HG03175 (cell line): ENCODE measurements around the gene DNAJC5G.

Experiments used
- ATAC-seq: cut with Tn5 transposase; IDR thresholded peaks from one replicate; pipeline ENCODE4 v1.9.1; 2021; ENCODE audit warnings: mild to moderate bottlenecking, moderate library complexity; ENCODE audit not compliant: unreplicated experiment

DNAJC5G gene, protein sequence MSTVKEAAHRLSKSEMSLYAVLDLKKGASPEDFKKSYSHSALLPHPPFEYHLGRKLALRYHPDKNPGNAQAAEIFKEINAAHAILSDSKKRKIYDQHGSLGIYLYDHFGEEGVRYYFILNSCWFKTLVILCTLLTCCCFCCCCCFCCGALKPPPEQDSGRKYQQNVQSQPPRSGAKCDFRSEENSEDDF

DNA sequence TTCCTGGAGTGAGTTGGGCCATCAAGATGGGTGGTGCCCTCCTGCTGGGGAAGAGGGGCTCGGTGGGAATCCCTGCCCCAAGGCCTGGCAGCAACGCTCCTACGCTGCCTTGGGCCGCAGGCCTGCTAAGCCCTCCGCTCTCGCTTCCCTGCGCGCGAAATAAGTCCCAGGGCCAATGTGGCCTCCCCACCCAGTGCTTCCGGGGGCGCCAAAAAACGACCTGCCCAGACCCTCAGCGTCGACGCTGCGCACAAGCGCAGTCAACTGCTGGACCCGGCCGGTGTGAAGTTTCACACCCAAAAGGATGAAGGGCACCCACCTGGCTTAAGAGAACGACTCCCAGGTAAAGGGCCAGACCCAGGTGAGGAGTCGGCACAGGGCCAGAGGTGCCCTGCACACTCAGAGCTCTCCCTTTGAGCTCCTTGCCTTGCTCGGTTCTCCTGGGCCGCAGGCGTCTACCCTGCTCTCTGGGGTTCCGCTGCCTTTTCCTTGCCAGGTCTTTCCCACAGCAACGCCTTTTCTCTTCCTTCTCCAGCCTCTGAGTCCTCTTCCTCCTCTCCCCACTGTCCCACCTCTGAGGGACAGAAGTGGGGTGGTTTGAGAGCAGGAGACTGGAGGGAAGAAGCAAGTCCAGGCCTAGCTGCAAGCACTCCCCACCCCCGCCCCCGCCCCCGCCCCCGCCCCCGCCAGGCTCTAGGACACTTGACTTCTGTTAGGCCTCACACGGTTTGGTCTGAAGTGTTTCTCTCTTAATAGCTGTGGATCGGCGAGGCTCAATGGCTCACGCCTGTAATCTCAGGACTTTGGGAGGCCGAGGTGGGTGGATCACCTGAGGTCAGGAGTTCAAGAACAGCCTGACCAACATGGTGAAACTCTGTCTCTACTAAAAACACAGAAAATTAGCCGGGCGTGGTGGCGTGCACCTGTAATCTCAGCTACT, at the start of gene DNAJC5G:
Gene DNAJC5G, plus strand, starts transcription at position 223 of the 940 bp plus-strand sequence. CDS start 1,296 bp downstream, outside the sequence.
- ATAC-seq: no peak

DNA sequence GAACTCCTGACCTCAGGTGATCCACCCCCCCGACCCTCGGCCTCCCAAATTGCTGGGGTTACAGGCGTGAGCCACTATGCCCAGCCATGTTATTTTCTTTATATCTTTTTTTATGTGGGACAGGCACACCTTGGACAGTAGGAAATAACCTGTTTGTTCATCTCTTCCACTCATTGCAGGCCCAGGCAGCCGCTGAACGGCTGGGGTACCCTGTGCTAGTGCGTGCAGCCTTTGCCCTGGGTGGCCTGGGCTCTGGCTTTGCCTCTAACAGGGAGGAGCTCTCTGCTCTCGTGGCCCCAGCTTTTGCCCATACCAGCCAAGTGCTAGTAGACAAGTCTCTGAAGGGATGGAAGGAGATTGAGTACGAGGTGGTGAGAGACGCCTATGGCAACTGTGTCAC, 49.7 kb upstream of the DNAJC5G start:
- ATAC-seq: no peak

DNA sequence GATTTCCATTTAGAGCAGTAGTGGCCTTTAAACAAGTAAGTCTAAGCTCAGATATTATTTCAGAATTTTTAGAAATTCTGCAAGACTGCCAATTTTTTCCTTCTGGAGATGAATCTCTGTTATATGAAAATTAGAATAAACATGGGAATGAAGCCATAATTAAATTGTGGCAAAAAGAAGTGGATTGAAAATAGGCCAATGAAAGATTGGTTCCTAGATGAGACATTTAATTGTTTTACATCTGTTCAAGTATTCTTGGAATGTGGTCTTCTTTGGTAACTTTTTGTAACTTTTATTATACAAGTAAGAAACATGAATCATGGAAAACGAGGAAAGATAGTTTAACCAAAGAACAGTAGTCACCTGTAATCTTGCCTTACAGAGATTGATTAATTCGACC, 47.7 kb upstream of the DNAJC5G start:
- no peak for ATAC-seq

DNA sequence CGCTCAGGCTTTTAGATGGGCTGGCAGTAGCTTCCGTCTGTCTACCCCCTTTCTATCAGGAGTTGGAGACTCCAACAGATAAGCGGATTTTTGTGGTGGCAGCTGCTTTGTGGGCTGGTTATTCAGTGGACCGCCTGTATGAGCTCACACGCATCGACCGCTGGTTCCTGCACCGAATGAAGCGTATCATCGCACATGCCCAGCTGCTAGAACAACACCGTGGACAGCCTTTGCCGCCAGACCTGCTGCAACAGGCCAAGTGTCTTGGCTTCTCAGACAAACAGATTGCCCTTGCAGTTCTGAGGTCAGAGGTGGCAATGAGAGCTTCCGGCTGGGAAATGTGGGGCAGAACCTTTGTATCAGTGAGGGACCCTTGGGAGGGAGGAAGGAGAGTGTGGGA, 43.3 kb upstream of the DNAJC5G start:
- ATAC-seq: no peak

DNA sequence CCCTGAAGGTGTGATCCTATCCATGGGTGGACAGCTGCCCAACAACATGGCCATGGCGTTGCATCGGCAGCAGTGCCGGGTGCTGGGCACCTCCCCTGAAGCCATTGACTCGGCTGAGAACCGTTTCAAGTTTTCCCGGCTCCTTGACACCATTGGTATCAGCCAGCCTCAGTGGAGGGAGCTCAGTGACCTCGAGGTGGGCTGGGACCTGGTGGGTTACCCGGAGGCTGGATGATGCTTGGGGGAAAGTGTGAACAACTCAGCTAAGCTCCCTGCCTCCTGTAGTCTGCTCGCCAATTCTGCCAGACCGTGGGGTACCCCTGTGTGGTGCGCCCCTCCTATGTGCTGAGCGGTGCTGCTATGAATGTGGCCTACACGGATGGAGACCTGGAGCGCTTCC, 41.9 kb upstream of the DNAJC5G start:
- no peak for ATAC-seq

DNA sequence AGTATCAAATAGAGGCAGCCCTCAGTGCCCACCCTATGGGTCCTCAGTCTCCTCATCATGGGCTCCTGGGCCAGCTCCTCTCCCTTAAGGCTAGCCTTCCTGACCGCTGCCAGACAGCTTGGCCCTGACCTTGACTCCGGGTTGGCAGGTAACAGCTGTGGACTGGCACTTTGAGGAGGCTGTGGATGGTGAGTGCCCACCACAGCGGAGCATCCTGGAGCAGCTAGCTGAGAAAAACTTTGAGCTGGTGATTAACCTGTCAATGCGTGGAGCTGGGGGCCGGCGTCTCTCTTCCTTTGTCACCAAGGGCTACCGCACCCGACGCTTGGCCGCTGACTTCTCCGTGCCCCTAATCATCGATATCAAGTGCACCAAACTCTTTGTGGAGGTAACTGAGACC, 39.1 kb upstream of the DNAJC5G start:
- ATAC-seq: no peak

DNA sequence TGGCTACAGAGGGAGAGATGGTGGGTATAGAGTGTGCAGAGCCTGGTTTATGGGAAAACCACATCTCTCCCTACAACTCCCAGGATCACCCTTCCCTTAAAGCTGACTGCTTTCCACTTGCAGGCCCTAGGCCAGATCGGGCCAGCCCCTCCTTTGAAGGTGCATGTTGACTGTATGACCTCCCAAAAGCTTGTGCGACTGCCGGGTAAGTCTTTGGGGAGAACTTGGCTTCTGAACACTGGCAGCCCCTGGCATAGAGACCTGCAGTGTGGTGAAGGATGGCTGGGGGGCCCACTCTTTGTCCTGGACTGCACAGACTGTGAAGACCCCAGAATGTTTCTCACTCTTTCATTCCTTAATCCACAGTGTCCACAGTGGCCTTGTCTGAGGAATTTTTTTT, 38.6 kb upstream of the DNAJC5G start:
- no peak for ATAC-seq

DNA sequence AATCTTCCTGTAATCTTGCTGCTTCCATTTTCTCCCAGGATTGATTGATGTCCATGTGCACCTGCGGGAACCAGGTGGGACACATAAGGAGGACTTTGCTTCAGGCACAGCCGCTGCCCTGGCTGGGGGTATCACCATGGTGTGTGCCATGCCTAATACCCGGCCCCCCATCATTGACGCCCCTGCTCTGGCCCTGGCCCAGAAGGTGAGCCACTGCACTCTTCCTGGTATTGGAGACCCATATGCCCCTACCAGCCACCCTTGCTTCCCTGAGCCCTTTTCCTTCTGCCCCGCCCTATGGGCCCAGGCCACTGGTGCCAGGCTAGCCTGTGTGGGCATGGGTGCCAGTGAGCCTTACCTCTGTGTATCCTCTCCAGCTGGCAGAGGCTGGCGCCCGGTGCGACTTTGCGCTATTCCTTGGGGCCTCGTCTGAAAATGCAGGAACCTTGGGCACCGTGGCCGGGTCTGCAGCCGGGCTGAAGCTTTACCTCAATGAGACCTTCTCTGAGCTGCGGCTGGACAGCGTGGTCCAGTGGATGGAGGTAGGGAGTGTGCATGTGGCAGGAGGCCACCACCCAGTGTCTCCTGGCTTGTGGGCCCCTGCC, 37.8 kb upstream of the DNAJC5G start:
- ATAC-seq: no peak

DNA sequence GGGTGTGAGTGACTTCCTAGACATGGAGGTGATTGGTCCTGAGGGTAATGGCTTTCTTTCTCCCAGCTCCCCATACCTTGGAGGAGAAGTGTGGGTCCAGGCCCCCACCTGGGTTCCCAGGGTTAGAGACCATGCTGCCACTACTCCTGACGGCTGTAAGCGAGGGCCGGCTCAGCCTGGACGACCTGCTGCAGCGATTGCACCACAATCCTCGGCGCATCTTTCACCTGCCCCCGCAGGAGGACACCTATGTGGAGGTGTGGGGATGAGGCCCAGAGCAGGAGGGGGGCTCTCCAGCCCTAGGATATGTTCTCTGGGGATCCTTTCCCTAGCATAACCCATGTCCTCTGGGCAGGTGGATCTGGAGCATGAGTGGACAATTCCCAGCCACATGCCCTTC, 36.3 kb upstream of the DNAJC5G start:
- ATAC-seq: no peak

DNA sequence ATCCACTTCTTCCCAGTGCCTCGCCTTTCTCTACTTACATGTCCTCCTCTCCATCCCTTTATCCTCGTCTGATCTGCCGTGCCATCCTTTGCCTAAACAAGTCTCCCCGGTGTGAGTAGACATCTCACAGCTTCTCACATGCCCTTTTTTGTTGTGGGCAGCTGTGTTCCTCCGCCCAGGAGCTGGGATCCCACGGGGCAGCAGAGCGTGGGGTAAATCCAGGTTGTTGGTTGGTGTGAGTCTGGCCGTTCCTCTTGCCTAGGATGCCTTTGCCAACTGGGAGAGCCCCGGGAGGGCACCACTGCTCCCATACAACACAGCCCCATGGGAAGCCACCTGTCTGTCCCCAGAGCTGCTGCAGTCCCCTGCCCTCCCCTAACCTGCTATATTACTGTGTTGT, 34.8 kb upstream of the DNAJC5G start:
- no peak for ATAC-seq

DNA sequence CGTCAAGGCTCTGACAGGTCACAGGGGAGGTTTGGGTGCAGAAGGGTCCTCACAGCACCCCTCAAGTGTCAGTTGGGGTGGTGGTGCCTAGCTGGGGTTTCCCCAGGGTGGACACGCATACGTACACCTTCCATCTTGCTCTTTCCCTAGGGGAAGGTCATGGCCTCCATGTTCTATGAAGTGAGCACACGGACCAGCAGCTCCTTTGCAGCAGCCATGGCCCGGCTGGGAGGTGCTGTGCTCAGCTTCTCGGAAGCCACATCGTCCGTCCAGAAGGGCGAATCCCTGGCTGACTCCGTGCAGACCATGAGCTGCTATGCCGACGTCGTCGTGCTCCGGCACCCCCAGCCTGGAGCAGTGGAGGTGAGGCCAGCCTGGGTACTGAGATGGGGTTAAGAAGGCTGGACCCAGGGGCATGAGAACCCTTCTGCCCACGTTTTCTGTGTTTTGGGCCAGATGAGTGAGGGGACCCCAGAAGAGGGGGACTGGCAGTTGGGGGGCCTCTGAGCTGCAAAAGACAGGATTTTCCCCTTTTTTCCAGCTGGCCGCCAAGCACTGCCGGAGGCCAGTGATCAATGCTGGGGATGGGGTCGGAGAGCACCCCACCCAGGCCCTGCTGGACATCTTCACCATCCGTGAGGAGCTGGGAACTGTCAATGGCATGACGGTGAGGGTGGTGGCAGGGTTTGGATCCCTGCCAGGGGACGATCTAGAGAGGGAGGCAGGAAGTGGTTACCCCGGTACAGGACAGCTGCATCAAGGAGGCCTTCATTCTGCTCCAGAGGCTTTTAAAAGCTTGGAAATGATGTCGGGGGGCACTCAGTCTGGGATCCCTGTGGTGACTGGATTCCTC, 33.2 kb upstream of the DNAJC5G start:
- no peak for ATAC-seq

DNA sequence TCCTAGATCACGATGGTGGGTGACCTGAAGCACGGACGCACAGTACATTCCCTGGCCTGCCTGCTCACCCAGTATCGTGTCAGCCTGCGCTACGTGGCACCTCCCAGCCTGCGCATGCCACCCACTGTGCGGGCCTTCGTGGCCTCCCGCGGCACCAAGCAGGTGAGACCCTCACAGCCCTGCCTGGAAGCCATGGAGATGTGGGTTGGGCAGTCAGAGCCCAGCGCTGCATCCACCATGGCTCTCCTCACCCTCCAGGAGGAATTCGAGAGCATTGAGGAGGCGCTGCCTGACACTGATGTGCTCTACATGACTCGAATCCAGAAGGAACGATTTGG, 32.6 kb upstream of the DNAJC5G start:
- no peak for ATAC-seq

DNA sequence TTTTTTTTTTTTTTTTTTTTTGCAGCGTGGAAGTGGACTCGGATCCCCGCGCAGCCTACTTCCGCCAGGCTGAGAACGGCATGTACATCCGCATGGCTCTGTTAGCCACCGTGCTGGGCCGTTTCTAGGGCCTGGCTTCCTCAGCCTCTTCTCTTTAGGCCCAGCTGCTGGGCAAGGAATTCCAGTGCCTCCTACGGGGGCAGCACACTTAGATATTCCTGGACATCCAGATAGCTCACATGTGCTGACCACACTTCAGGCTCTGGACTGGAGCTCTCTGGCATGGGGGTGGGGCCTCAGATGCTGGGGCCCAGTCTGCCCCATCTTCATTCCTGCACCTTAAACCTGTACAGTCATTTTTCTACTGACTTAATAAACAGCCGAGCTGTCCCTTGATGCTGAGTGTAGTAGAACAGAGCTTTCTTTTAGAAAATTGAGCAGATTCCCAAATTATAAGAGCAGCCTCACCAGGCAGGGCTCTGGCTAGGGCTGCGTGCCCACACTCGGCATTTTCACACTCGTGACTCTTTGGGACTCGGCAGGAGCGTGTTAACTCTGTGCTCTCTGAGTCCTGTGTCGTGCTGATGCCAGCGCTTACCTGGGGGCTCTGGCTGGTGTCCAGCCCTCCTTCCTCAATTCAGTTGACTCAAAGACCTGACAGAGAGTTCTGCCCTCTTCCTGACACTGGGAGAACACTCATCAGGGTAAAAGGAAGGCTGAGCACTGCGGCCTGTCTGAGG, 31.7 kb upstream of the DNAJC5G start:
- no peak for ATAC-seq

DNA sequence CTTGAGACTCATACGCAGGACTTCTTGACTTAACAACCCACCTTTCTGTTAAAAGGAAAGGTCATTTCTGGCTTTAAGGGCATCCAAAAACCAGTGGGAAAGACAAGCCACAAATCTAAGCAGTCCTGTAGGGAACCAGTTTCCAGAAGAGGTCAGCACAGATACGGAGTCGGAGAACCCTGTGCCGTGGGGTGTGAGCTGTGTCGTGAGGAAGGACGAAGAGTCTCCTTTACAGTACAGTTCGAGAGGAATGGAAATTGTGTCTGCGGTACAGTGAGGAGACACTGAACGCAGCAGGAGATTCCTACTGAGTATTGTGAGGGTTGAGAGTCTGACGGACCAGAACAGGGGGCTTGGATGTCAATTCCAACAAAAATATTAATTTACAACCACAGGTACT, 30.1 kb upstream of the DNAJC5G start:
- no peak for ATAC-seq

DNA sequence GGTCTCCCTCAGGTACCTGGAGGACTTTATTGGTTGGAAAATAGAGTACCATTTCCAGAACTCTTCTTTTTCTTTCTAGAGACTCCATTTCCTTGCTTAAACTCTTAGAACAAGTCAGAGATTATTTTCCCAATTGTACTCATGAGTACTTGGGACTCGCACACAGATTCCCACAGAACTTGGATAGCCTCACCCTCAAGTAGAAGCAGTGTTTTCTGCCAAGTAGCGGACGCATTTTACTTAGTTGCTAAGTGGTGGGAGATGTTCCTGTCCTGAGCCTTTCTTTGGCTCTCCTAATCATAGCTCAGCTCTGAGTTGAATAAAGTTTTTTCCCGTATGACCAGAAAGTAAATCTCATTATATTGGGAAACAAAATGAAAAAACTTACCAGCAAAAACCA, 29.6 kb upstream of the DNAJC5G start:
- no peak for ATAC-seq

DNA sequence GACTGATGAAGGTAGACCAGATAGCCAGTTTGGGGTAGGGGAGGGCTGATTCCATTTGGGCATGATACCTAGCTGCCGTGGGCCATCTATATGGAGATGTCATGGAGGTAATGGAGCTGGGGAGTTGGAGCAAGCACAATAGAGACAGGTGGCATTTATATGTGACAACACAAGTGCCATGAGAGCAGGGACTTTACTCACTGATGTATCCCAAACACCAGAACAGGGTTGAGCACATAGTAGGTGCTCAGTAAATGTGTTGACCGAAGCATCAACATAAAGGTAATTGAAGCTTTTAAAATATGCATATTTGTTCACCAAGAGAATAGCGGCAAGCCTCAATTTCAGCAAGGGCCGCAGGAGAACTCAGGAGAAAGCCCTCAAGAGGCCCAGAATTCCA, 27.3 kb upstream of the DNAJC5G start:
- no peak for ATAC-seq

DNA sequence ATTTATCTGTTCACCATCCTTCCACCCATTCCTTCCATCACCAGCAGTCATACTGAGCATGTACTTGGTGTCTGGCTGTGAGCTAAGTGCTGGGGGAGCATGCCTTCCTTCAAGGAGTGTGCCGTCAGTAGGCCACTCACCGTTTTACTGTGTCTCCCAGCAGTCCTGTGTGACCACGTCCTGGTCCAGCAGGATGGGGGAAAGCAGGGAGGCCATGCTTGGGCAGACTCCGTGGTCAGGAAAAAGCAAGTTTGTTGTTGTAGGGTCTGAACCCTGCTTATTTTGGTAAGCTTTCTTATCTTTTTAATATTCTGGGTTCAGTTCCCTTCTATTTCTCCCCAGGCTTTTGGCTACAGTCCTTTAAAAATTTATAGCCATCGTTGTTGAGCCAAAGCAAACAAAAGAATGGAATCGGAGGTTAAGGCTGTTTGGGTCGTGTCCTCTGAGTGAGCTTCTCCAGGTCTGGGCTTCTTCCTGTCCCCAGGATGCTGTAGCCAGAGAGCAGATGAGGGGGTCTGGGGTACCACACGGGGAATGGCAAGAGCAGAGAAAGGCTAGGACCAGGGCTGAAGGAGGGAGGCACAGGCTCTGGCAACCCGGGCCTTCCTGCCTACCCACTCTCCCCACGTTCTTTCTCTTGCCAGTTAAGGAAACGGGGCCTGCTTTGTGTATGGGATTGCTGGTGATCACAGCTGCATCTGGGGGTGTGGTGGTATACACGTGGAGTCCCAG, 25.9 kb upstream of the DNAJC5G start:
- ATAC-seq: no peak

DNA sequence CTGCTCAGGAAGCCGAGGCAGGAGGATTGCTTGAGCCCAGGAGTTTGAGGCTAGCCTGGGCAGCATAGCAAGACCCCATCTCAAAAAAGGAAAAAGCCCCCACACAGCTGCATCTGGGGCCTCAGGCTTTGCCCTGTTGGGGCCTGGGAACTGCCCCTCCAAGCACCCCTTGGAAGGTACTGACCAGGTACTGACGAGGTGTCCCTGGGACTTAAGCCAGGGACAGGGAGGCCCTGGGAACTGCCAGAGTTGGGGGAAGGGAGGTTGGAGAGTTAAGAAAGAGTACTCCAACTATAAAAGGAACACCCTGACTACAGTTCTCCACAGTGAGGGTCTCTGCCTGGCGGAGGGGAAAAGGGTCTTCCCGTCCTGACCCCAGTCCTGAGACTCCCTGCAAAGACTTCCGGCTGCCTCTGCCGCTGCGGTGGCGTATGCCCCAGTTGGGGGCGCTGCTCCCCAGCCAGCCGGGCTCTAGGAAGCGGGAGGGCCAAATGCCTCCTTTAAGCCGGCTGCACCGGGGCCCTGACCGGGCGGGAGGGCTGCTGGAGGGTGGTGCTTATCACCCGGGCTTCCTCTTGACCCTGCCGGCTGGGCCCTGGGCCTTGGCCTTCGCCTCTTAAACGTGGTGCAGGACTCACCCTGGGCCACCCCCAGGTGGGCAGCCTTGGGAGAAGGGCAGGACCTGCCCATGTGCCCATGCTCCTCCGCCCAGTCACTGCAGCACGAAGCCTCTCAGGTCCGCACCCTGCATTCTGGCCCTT, 25.2 kb upstream of the DNAJC5G start:
- peak; percentile 52 for ATAC-seq
